Measurements from ENCODE around the gene PEPD. TPM values are rescaled to one million over a fixed set of nuclear protein-coding genes. Genes with fewer than 3 reads are reported as not detected.

The PEPD gene
- total and polyA plus RNA-seq, 9 donors = 20.3 to 55.4 (median 45.1) TPM

GRCh38 chr19:33508009-33508408 lies 13.6 kb downstream of the PEPD start:
- Histone ChIP-seq H3K4me3 (ENCODE audit: low read length) (no peak overlapping the region), H3K36me3 (ENCODE audit: control insufficient read depth, insufficient read depth, low read length) (peaks cover 5% of the 10 kb centered on the region), H3K9me3 (replicated peaks; ENCODE audit: control insufficient read depth, low read depth, low read length) (no peaks in the 10 kb centered on the region), H3K27ac (ENCODE audit: low read length) (no peak overlapping the region), H3K4me1 (ENCODE audit: control insufficient read depth, insufficient read depth, low read length) (peaks cover 2% of the 10 kb centered on the region), H3K27me3 (ENCODE audit: control insufficient read depth, insufficient read depth, low read length) (no peaks in the 10 kb centered on the region)
- DNase-seq = no peak
- WGBS (ENCODE audit: insufficient coverage) = 83% methylated on average over 7 of the region's 7 CpGs

GRCh38 chr19:33507021-33507956 lies 14.3 kb downstream of the PEPD start:
- Histone ChIP-seq H3K9me3 (replicated peaks; ENCODE audit: control insufficient read depth, low read depth, low read length) (no peaks in the 10 kb centered on the region), H3K36me3 (ENCODE audit: control insufficient read depth, insufficient read depth, low read length) (peaks cover 5% of the 10 kb centered on the region), H3K27ac (ENCODE audit: low read length) (no peak overlapping the region), H3K27me3 (ENCODE audit: control insufficient read depth, insufficient read depth, low read length) (no peaks in the 10 kb centered on the region), H3K4me1 (ENCODE audit: control insufficient read depth, insufficient read depth, low read length) (peaks cover 2% of the 10 kb centered on the region), H3K4me3 (ENCODE audit: low read length) (no peak overlapping the region)
- WGBS (ENCODE audit: insufficient coverage) = 50% methylated on average over 15 of the region's 24 CpGs
- DNase-seq = no peak

- Histone ChIP-seq H3K4me3 (ENCODE audit: low read length) (no peak overlapping the region), H3K36me3 (ENCODE audit: control insufficient read depth, insufficient read depth, low read length) (peaks cover 9% of the 10 kb centered on the region), H3K9me3 (replicated peaks; ENCODE audit: control insufficient read depth, low read depth, low read length) (no peaks in the 10 kb centered on the region), H3K27me3 (ENCODE audit: control insufficient read depth, insufficient read depth, low read length) (no peaks in the 10 kb centered on the region), H3K27ac (ENCODE audit: low read length) (no peak overlapping the region), H3K4me1 (ENCODE audit: control insufficient read depth, insufficient read depth, low read length) (peaks cover 2% of the 10 kb centered on the region)
- WGBS (ENCODE audit: insufficient coverage) = 93% methylated on average over 1 of the region's 1 CpG
- no peak for DNase-seq
Measured at GRCh38 chr19:33506498-33506897, 15.1 kb downstream of the PEPD start.

GRCh38 chr19:33505823-33506222 lies 15.8 kb downstream of the PEPD start:
- peaks cover 2% of the 10 kb centered on the region for H3K4me1 ChIP-seq (ENCODE audit: control insufficient read depth, insufficient read depth, low read length)
- no peak overlapping the region for H3K4me3 ChIP-seq (ENCODE audit: low read length)
- no peak overlapping the region for H3K27ac ChIP-seq (ENCODE audit: low read length)
- H3K27me3 ChIP-seq (ENCODE audit: control insufficient read depth, insufficient read depth, low read length) = no peaks in the 10 kb centered on the region
- WGBS (ENCODE audit: insufficient coverage) = 100% methylated on average over 1 of the region's 1 CpG
- H3K36me3 ChIP-seq (ENCODE audit: control insufficient read depth, insufficient read depth, low read length) = peaks cover 10% of the 10 kb centered on the region
- no peak for DNase-seq
- H3K9me3 ChIP-seq (replicated peaks; ENCODE audit: control insufficient read depth, low read depth, low read length) = no peaks in the 10 kb centered on the region

GRCh38 chr19:33505148-33505547 lies 16.4 kb downstream of the PEPD start:
- 64% methylated on average over 14 of the region's 16 CpGs for WGBS (ENCODE audit: insufficient coverage)
- H3K36me3 ChIP-seq (ENCODE audit: control insufficient read depth, insufficient read depth, low read length) = peaks cover 14% of the 10 kb centered on the region
- no peaks in the 10 kb centered on the region for H3K27me3 ChIP-seq (ENCODE audit: control insufficient read depth, insufficient read depth, low read length)
- no peaks in the 10 kb centered on the region for H3K9me3 ChIP-seq (replicated peaks; ENCODE audit: control insufficient read depth, low read depth, low read length)
- no peak overlapping the region for H3K27ac ChIP-seq (ENCODE audit: low read length)
- H3K4me1 ChIP-seq (ENCODE audit: control insufficient read depth, insufficient read depth, low read length) = peaks cover 2% of the 10 kb centered on the region
- DNase-seq = no peak
- H3K4me3 ChIP-seq (ENCODE audit: low read length) = no peak overlapping the region

GRCh38 chr19:33504058-33504444 lies 17.5 kb downstream of the PEPD start:
- no peak overlapping the region for H3K27ac ChIP-seq (ENCODE audit: low read length)
- 82% methylated on average over 5 of the region's 5 CpGs for WGBS (ENCODE audit: insufficient coverage)
- no peaks in the 10 kb centered on the region for H3K9me3 ChIP-seq (replicated peaks; ENCODE audit: control insufficient read depth, low read depth, low read length)
- H3K4me1 ChIP-seq (ENCODE audit: control insufficient read depth, insufficient read depth, low read length) = no peaks in the 10 kb centered on the region
- H3K36me3 ChIP-seq (ENCODE audit: control insufficient read depth, insufficient read depth, low read length) = peaks cover 16% of the 10 kb centered on the region
- no peak for DNase-seq
- no peaks in the 10 kb centered on the region for H3K27me3 ChIP-seq (ENCODE audit: control insufficient read depth, insufficient read depth, low read length)
- no peak overlapping the region for H3K4me3 ChIP-seq (ENCODE audit: low read length)

GRCh38 chr19:33503433-33504057 lies 18.0 kb downstream of the PEPD start:
- no peaks in the 10 kb centered on the region for H3K4me1 ChIP-seq (ENCODE audit: control insufficient read depth, insufficient read depth, low read length)
- H3K27ac ChIP-seq (ENCODE audit: low read length) = no peak overlapping the region
- H3K27me3 ChIP-seq (ENCODE audit: control insufficient read depth, insufficient read depth, low read length) = no peaks in the 10 kb centered on the region
- no peaks in the 10 kb centered on the region for H3K9me3 ChIP-seq (replicated peaks; ENCODE audit: control insufficient read depth, low read depth, low read length)
- WGBS (ENCODE audit: insufficient coverage) = 78% methylated on average over 19 of the region's 21 CpGs
- no peak overlapping the region for H3K4me3 ChIP-seq (ENCODE audit: low read length)
- DNase-seq = no peak
- H3K36me3 ChIP-seq (ENCODE audit: control insufficient read depth, insufficient read depth, low read length) = peaks cover 16% of the 10 kb centered on the region

GRCh38 chr19:33503030-33503429 lies 18.6 kb downstream of the PEPD start:
- no peaks in the 10 kb centered on the region for H3K27me3 ChIP-seq (ENCODE audit: control insufficient read depth, insufficient read depth, low read length)
- no peak for DNase-seq
- peaks cover 16% of the 10 kb centered on the region for H3K36me3 ChIP-seq (ENCODE audit: control insufficient read depth, insufficient read depth, low read length)
- H3K9me3 ChIP-seq (replicated peaks; ENCODE audit: control insufficient read depth, low read depth, low read length) = no peaks in the 10 kb centered on the region
- no peaks in the 10 kb centered on the region for H3K4me1 ChIP-seq (ENCODE audit: control insufficient read depth, insufficient read depth, low read length)
- H3K27ac ChIP-seq (ENCODE audit: low read length) = no peak overlapping the region
- WGBS (ENCODE audit: insufficient coverage) = 84% methylated on average over 5 of the region's 6 CpGs
- no peak overlapping the region for H3K4me3 ChIP-seq (ENCODE audit: low read length)

- Histone ChIP-seq H3K4me3 (ENCODE audit: low read length) (no peak overlapping the region), H3K9me3 (replicated peaks; ENCODE audit: control insufficient read depth, low read depth, low read length) (no peaks in the 10 kb centered on the region), H3K4me1 (ENCODE audit: control insufficient read depth, insufficient read depth, low read length) (no peaks in the 10 kb centered on the region), H3K27ac (ENCODE audit: low read length) (no peak overlapping the region), H3K27me3 (ENCODE audit: control insufficient read depth, insufficient read depth, low read length) (no peaks in the 10 kb centered on the region), H3K36me3 (ENCODE audit: control insufficient read depth, insufficient read depth, low read length) (peaks cover 19% of the 10 kb centered on the region)
- WGBS (ENCODE audit: insufficient coverage) = 75% methylated on average over 1 of the region's 4 CpGs
- DNase-seq = no peak
Measured at GRCh38 chr19:33502521-33502920, 19.1 kb downstream of the PEPD start.

- H3K27me3 ChIP-seq (ENCODE audit: control insufficient read depth, insufficient read depth, low read length) = no peaks in the 10 kb centered on the region
Measured at GRCh38 chr19:33501693-33502356, 19.8 kb downstream of the PEPD start.

More at GRCh38 chr19:33501693-33502356, 19.8 kb downstream of the PEPD start:
- 100% methylated on average over 3 of the region's 8 CpGs for WGBS (ENCODE audit: insufficient coverage)
- Histone ChIP-seq H3K36me3 (ENCODE audit: control insufficient read depth, insufficient read depth, low read length) (peaks cover 19% of the 10 kb centered on the region), H3K4me1 (ENCODE audit: control insufficient read depth, insufficient read depth, low read length) (no peaks in the 10 kb centered on the region), H3K27ac (ENCODE audit: low read length) (no peak overlapping the region), H3K9me3 (replicated peaks; ENCODE audit: control insufficient read depth, low read depth, low read length) (no peaks in the 10 kb centered on the region), H3K4me3 (ENCODE audit: low read length) (no peak overlapping the region)
- no peak for DNase-seq

Measured in muscle of leg (tissue), 11 donors.